Right renal cortex interstitium (tissue), 3 donors: ENCODE data around the gene RPTOR. TPM values are rescaled to one million over a fixed set of nuclear protein-coding genes. Genes with fewer than 3 reads are reported as not detected.

Experiments used
- DNase-seq, 3 donors: peaks; one replicate each; pipeline ENCODE4 v3.0.0-alpha.2; 2013; ENCODE audit warnings: low read depth in 3 of 3, low spot score in 2 of 3
- polyA plus RNA-seq, 3 donors: library from polyadenylated mRNA; unstranded; fragments of 120-200 nt; gene quantifications; one replicate each; pipeline ENCODE4 v1.2.1, GENCODE V29; 2013; ENCODE audit not compliant: insufficient read length in 3 of 3

RPTOR gene
- polyA plus RNA-seq, 3 donors = 16.7 to 18.7 (median 17.1) TPM

DNA sequence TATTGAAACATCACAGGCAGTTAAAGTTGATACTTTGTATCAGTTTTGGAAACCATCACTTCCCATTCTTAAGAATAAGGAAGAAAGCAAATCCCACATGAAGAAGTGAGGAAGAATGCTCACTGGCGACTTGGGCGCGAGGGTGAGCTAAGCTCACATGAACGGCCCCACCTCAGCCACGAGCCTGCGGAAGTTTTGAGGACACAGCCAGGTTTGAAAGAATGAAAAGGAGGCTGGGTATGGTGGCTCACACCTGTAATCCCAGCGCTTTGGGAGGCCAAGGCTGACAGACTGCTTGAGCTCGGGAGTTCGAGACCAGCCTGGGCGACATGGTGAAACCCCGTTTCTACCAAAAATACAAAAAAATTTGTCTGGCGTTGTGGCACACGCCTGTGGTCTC, 336.7 kb downstream of the RPTOR start:
- no peak for DNase-seq

DNA sequence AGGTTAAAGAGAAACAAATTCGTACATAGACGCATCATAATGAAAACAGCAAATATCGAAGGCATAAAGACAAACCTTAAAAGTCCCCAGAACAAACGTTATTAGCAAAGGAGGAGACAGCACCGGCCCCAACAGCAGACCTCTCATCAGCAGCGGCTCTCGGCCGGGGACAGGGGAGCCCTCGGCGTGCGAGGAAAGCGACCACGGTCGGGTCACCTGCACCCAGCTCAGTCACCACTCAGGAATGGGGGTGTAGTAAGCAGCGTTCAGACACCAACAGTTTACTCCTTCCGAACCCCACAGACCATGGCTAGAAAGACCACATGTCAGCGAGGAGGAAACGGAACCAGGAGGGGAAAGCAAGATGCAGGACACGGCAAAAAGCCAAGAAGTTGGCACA, 337.7 kb downstream of the RPTOR start:
- no peak for DNase-seq

DNA sequence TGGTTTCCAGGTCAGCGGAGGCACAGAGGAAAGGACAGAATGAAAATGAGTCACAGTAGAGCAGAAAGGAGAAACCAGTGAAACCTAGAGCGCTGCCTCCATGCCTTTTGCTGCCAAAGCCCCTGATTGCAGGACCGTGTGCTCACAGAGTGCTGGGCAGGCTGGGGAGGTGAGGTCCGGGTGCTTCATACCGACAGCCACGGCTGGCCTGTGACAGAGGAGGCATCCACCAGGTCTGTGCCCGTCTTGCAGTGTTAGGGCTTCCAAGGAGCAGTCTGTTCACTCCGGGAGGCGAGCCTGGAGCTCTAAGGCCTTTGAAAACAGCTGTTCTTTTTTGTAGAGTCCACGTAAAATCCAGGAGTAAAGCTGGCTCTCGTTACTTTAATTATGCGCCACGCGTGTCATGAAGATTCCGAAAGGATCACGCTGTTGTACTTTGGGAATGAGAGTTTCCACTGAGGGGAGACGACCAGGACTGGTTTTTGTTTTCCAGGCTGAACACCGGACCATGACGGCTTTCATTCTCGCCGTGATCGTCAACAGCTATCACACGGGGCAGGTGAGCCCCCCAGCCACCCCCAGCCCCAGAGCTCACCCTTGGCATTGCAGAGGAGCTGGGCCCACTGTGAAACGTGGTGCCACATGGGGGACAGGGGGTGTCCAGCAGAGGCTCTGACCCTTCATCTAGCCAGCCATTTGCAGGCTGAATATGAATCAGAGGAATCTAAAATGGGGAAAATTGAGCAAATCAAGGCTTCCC, 338.5 kb downstream of the RPTOR start:
- no peak for DNase-seq

DNA sequence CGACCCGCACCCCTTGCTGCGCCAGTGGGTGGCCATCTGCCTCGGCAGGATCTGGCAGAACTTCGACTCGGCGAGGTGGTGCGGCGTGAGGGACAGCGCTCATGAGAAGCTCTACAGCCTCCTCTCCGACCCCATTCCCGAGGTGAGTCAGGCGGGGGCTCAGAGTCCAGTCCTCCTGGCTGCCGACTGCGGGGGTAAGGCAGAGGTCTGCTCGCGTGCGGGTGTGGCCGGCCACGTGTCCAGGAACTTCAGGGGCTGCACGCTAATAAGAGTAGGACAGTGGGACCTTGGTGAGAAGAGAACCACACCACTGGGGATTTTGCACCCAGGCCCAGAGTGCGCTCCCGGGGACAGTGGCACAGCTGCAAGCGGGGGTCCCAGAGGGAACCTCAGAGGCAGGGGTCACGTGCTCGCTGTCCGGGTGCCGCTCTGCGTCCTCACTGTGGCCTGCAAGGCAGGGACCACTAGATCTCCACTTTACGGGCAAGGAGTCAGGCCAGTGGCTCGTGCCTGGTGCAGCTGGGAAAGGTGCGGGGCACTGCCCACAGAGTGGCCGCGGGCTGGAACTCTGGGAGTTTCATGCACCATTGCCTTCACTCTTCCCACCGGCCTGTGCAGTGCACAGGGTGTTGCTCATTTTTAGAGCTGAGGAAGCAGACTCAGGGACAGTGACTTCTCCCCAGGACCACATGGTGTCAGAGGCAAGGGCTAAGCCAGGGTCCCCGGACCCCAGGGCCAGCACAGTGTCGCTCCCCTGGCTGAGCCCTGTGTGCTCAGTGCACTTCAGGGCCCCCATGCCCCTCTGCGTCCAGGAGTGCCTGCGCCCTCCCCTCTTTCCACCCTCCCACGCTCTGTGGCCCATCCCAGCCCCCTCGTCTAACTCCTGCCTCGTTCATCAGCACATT, 339.4 kb downstream of the RPTOR start:
- DNase-seq = no peak

DNA sequence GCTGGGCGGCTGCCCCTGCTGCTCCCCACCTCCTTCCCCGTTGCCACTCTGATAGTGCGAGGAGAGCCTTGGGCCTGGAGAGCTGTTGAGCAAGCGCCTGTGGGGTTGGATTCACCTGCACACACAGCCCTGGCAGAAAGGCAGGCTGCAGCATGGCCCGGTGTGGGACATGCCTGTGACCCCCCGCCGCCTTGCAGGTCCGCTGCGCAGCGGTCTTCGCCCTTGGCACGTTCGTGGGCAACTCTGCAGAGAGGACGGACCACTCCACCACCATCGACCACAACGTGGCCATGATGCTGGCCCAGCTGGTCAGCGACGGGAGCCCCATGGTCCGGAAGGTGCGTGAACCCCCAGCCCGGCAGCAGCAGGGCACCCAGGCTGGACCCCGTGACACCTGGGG, 340.2 kb downstream of the RPTOR start:
- no peak for DNase-seq

DNA sequence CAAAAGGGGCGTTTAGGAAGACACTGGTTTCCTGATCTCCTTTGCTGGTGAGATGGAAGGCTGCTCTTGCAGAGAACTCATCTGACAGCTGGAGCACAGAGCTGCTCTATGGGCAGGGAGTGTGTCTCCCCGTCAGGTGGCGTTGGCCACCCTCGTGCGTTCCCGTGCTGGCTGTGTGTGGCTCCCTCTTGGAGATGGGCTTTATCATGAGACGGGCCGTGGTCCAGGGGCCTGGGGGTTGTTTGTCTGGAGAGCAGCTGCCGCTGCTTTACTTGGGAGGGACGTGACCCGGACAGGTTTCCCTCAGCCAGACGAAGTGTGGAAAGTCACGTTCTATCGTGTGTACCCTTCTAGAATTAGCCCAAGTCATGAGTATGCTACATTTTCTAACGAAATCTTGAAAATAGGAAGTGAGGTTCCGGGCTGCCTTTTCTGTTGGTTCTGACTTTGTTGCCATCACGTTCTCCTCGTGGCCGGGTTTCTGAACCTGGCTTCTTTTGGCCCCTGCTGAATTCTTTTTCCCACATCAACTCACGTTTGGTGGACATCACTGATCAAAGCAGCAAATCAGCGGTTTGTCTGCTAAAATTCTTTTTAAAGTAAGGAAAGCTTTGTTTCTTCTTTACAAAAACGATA, 341.4 kb downstream of the RPTOR start:
- no peak for DNase-seq

DNA sequence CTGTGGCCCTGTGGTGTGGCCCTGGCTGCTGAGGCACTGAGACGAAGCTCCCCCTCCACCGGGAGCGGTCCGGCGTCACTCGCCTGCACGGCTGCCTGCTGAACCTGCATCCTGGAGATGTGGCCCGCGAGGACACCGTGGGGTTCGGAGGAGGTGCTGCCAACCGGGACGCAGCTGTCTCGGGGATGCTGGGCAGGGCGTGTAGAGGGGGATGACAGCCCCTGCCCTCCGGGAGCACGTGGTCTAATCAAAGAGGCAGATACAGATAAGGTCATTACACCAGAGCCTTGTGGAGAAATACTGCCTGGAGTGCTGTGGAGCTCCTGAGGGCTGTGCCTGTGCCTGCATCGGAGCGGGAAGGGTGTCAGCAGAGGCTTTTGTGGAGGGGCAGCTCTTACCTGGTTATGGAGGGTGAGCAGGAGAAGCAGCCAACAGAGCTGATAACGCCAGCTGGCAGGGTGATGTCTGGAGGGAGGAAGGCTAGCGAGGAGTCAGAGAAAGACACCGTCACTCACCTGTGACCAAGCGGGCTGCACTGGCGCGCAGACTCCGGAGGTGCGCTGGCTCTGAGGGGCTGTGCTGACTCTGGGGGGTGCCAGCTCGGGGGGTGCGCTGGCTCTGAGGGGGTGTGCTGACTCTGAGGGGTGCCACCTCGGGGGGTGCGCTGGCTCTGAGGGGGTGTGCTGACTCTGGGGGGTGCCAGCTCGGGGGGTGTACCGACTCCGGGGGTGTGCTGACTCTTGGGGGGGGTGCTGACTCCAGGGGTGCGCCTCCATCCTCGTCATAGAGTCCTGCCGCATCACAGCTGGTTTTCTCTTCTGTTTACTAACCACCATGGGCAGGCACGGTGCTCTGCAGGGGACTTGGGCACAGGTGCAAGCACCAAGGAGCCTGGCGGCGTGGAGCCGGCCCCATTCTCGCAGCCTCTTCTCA, 342.3 kb downstream of the RPTOR start:
- no peak for DNase-seq

DNA sequence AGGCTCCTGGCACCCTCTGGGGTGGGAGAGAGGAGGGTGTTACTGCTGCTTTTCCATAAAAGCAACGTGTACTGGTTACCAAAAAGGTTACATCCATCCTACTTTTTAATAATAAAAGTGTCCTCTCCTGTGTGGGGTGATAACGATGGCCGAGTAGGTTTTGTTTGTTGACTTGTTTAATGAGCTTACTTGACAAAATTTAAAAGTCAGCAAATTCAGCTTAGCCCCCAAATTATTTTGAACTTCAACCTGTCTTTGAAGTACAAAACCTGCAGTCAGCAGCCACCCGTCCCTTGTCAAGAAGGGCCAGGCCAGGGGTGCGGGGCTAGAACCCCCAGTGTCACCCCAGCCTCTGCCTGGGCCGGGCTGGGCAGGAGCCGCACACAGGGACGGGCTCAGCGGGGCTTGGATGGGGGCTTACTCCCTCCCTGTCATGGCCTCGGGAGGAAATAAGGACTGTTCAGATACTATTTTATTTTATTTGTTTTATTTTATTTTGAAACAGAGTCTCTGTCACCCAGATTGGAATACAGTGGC, 343.1 kb downstream of the RPTOR start:
- no peak for DNase-seq

DNA sequence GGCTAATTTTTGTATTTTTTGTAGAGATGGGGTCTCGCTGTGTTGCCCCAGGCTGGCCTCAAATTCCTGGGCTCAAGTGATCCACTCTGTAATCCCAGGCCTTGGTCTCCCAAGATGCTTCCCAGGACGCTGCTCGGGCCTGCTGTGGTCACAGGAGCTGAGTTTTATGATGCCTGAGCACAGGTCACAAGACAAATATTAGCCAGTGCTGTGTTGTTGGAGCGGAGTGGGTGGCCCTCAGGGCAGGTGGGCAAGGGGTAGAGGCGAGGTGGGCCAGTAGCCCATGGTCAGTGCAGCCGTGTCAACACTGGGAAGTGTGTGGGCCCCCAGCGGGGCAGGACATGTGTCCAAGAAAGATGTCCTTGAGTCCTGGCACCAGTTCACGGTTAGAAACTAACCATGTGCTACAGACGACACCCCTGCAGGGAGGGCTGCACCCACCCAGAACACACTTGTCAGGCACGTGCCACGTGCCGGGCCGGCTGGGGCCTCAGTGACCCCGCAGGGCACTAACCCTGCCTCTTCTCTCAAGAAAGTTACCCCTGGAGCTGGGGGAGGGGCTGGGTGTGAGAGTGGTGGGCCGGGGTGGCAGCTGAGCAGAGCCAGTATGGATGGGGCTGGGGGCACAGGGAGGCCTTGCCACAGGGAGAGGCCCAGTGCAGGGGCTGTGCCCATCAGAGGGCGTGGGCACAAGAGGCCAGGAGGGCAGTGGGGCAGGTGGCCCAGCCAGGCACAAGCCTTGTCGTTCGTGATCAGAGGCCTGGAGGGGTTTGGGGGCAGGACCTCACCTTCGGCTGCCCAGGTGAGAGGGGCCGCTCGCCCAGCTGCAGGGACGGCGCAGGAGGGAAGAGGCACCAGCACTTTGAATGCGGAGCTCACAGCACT, 343.9 kb downstream of the RPTOR start:
- DNase-seq = no peak

DNA sequence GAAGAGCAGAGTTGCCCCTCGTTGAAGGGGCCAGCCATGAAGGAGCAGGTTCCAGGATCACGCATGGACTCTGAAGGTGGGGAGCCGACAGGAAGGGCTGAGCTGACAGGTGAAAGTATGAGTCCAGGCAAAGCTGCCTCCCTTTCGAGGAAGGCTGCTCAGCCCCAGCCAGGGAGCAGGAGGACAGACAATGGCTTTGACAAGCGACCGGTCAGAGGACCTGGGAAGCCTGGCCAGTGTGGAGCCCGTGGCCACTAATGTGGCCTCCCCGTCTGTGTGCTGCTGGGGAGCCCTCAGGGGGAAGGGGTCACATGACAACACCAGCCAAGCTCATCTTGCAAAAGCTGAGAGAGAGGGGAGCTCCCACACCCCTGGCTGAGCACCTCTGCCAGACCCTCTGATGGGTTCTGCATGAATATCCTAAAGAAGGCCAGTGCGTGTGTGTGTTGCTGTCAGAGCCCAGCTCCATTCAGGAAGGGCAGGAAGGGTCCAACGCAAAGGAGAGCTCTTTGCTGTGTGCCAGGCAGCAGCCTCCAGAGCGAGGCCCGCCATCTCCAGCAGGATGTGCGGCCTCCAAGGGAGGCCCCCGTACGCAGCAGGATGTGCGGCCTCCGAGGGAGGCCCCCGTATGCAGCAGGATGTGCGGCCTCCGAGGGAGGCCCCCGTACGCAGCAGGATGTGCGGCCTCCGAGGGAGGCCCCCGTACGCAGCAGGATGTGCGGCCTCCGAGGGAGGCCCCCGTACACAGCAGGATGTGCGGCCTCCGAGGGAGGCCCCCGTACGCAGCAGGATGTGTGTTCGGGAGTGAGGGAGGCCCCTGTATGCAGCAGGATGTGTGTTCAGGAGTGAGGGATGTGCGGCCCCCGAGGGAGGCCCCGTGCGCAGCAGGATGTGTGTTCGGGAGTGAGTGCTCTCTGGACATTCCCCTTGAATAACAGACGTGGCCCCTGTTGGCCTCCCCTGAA, 344.9 kb downstream of the RPTOR start:
- no peak for DNase-seq

DNA sequence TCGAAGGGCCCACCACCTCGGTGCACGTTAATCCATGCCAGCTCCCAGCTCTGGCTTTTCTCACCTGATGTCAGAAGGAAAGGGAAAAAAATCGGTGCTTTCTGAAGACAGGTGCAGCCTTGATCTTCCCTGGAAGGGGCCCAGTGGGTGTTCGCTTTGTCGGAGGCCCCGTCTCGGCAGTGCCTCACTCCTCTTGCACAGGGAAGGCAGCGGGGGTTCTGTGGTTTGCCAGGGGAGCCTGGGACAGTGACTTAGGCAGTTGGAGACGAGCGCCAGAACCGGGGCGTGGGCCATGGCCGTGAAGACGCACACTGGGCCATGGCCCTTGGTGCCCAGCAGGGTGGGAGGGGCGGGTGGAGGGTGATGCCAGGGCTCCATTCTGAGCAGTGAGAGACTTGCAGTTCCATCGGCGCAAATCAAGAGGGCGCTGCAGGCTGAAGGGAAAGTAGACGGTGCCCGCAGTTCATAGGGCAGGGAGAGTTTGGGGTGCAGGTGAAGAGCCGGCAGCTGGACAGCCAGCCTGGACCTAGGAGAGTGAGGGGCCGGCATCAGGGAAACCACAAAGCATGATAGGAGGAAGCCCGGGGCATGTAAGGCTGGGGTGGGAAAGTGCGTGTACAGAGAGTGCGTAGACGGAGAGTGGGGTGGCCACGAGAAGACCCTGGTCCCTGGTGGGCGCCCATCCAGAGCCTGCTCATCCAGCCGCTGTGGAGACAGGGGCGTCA, 345.7 kb downstream of the RPTOR start:
- no peak for DNase-seq

DNA sequence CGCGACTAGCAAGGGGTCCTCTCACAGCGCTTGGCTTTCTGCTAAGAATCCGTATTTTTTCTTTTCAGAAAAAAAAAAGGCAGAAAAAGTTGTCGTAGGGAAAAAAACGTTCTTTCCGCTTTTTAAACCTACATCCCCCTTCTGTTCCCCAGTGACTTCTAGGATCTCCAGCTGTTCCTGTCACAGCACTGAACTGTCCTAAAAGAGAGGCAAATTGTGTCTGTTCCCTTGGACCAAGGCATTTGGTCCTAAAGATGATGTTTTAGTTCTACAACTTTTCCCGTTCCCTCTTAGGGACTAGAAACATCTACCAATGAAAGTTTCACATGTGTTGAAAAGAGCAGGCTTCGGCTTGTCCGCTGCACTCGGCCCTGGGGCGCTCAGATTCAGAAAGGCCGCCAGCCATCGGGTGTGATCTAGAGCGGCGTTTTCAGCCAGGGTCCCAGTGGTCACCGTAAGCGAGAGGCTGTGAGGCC, 346.3 kb downstream of the RPTOR start:
- no peak for DNase-seq

DNA sequence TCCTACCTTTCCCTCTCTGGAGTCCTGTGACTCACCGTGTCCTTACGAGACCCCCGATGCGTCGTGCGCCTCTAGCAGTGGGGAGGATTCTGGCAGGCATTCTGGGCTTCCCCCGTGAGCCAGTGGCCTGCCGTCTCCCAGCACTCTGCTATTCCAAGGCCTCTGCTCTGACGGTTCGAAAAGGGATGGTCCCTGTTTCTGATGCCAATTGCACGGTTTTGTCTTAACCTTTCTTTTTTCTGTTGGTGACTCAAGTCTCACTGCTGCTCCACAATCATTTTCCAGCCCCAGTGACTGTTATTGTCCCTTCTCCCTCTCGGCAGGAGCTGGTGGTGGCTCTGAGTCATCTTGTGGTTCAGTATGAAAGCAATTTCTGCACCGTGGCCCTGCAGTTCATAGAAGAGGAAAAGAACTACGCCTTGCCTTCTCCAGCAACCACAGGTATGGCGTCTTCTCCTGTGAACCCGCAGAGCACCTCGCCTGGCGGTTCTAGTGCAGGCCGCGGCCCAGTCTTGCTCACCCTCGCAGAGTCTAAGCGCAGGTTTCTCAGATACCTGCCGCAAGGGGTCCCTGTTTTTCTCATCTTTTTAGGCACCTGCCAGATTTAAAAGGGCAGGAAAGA, 346.9 kb downstream of the RPTOR start:
- DNase-seq = no peak

DNA sequence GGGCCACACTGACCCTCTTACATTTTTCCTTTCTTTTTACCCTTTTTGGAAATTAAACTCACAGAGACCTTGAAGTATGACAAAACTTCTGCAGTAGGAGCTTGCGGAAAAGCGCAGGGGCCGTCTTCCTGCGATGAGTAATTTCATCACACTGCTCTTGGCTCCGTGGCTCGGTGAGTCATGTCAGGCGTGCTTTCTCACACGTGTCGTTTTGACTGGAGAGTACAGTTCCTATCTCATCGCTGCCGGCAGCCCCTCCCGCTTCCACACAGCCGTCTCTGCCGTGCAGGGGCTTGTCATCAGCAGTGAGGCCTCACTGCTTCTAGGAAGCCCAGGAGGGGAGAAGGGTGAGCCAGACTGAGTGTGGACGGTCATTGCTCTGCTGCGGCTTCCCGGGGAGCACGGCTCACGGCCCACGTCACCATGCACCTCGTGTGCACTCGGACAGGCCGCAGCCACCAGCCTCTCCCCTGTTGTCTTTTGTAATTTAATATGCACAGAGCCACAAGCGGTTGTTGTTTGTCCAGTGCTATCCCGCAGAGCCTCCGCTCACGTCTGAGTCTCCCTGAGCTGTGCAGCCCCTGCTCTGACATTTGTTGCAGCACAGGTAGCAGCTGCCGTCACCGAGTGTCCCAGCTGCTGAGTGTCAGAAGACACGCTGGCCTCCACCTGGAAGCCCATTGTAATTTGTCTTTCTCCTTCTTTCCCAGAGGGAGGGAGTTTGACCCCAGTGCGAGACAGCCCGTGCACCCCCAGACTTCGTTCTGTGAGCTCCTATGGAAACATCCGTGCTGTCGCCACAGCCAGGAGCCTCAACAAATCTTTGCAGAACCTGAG, 347.6 kb downstream of the RPTOR start:
- no peak for DNase-seq

DNA sequence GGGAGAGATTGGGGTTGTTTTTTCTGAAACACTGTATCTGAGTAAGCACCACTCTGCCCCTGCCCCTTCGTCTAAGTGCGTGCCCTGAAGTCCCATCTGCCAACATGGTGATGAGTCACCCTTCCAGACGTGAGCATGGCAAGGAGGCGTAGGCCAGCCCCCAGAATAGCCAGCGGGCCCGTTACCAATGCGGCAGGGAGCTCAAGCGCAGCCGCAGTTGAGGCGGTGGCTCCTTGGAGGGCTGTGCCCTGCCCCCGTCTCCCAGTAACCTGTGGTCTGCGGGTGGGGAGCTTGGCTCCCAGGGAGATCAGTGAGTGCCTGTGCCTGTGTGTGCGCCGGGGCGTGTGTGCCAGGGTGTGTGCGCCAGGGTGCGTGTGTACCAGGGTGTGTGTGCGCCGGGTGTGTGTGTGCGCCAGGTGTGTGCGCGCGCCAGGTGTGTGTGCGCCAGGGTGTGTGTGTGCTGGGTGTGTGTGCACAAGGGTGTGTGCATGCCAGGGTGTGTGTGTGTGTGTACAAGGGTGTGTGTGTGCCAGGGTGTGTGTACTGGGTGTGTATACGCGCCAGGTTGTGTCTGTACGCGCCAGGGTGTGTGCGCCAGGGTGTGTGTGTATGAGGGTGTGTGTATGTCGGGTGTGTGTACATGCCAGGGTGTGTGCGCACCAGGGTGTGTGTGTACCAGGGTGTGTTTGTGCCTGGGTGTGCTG, 348.4 kb downstream of the RPTOR start:
- no peak for DNase-seq
